Pons (tissue), 1 donor: Measurements from ENCODE around the gene BRD4.

ENCODE experiments used
- DNase-seq: peaks from one replicate; pipeline ENCODE4 v3.0.0-alpha.2; 2016; ENCODE audit warnings: low spot score

Gene BRD4

GRCh38 chr19:15248106-15248505 is 84.2 kb downstream of the BRD4 start:
- no peak for DNase-seq

- no peak for DNase-seq
Observed at GRCh38 chr19:15247107-15248014, 85.0 kb downstream of the BRD4 start.

DNA sequence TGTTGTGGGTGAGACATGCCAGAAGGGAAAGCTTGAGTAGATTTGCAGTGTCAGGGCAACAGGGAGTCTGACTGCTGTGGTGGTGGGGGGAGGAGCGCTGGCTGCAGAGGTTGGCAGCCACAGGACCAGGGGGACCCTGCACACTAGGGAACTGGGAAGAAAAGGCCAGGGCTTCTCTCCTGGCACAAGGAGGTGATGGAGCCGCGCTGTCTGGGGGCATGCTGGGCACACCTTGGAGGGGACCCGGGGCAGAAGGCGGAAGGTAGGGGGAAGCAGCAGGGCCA is 86.2 kb downstream of the BRD4 start:
- no peak for DNase-seq

- no peak for DNase-seq
Observed at GRCh38 chr19:15245370-15246197, 86.8 kb downstream of the BRD4 start.

DNA sequence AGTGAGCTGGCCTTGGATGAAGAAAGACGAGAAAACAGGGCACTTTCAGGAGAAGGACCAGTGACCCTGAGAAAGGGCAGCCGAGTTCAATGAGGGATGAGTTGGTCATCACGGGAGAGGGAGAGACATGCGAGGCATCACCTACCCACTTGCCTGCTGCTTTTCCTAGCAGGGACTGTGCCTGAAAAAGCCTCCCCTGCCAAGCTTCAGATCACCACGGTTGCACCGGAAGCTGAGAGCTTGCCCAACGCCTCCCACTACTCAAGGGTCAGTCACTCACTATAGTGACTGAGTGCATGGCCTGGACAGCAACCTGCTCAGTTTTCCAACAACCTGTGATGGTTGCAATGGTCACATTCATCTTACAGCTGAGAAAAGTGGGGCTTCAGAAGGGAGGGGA is 87.5 kb downstream of the BRD4 start:
- DNase-seq = no peak

- DNase-seq = no peak
Observed at GRCh38 chr19:15244106-15244803, 88.1 kb downstream of the BRD4 start.

- no peak for DNase-seq
Observed at GRCh38 chr19:15243236-15243957, 88.9 kb downstream of the BRD4 start.

GRCh38 chr19:15241259-15241910 is 91.0 kb downstream of the BRD4 start:
- DNase-seq = no peak

- DNase-seq = no peak
Observed at GRCh38 chr19:15240515-15240914, 91.8 kb downstream of the BRD4 start.

DNA sequence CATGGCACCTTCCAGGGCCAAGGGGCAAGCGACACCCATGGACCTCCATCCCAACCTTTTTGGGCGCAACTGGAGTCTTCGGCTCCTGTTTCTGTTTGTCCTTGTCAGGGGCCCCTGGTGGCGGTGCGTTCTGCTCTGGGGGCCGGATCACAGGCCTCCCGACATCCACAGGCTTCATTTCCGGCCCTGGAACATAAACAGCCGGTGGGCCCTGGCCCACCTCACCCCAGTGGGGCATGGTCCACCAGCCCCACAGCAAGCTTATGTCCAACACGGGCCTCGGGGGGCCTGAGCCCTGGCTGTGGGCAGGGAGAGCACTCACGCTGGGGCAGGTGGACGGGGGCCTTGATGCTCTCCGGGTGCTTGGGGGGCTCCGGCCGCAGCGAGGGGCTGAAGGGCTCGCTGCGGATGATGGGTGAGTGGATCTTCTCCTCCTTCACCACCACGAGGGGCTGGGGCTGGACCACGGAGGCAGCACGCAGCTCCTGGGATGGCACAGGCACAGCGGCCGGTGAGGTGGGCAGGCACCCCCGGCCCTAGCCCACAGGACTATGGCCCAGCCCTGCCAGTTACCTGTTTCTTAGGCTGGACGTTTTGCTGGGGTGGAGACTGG is 92.9 kb downstream of the BRD4 start:
- no peak for DNase-seq

GRCh38 chr19:15238639-15239155 is 93.6 kb downstream of the BRD4 start:
- no peak for DNase-seq

GRCh38 chr19:15237759-15238638 is 94.3 kb downstream of the BRD4 start:
- no peak for DNase-seq

DNA sequence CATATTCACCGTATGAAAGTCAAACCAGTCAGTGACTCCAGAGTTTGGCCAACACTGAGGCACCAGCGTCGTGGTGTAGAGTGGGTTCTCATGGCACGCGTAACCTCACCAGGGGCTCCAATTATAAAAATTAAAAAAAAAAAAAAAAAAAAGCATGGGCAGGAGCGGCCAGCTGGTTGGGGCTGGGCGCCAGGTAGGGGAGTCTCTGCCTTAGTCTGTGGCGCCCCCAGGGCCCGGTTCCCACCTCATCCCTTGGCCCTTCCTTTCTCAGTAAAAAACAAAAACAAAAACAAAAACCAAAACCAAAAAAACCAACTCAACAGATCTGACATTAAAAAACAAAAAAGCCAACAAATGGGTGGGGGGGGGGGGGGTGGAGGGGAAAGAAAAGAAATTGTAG is 95.5 kb downstream of the BRD4 start:
- no peak for DNase-seq

DNA sequence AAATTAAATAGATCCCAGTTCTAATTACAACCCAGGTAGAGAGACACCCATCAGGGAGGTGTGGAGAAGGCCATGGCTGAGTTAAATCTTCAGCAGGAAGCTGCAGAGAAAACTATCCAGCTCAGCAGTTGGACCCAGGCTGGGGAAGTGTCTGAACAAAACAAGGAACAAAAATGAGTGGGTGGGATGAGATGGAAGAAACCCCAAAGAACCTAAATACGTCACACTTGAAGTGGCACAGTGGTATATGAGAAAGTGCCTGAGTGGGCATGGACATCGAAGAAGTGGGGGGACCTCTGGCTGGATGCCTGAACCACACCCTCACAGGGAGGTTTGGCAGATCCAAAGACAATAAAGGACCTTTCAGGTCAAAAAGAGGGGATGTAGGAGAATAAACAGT is 96.6 kb downstream of the BRD4 start:
- no peak for DNase-seq

GRCh38 chr19:15234431-15235130 is 97.8 kb downstream of the BRD4 start:
- no peak for DNase-seq

DNA sequence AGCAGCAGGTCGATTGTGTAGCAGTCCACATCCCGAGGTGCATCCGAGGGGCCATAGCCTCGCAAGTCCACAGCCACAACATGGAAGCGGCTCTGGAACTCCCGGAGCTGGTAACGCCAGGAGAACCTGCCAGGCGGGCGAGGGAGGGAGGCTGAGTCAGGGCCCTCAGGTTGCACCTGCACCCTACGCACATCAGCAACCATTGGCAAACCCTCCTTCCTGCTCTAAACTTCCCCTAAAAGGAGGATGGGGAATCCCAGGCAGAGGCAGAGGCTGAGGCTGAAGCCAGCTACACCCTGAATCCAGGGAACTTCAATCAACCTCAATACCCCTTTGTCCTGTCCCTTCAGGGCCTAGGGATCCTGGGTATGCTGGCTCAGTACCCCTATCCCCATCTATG is 101.1 kb downstream of the BRD4 start:
- no peak for DNase-seq

- DNase-seq = no peak
Observed at GRCh38 chr19:15227261-15227660, 105.1 kb downstream of the BRD4 start.

- no peak for DNase-seq
Observed at GRCh38 chr19:15225760-15226159, 106.6 kb downstream of the BRD4 start.
